Liver (tissue), 9 donors: ENCODE measurements around the gene CENPF. TPM values are rescaled to one million over a fixed set of nuclear protein-coding genes. Genes with fewer than 3 reads are reported as not detected.

ENCODE experiments used
- DNase-seq: peaks from one replicate; pipeline ENCODE4 v3.0.0-alpha.2; 2017; ENCODE audit warnings: low spot score
- H3K27ac ChIP-seq, 2 donors: one replicate each; pipeline ENCODE4 v1.7.0; 2013; ENCODE audit warnings: inconsistent platforms in 2 of 2, low read length in 2 of 2, control low read depth in 1 of 2, low read depth in 1 of 2, mild to moderate bottlenecking in 1 of 2
- H3K27me3 ChIP-seq, 4 donors: one replicate each; pipeline versions ENCODE4 v1.6.1 to v1.7.0; 2013; ENCODE audit warnings: low read length in 3 of 4, inconsistent platforms in 1 of 4, mild to moderate bottlenecking in 1 of 4, moderate library complexity in 1 of 4; ENCODE audit not compliant: control insufficient read depth in 4 of 4, insufficient read depth in 4 of 4
- H3K36me3 ChIP-seq, 4 donors: one replicate each; pipeline versions ENCODE4 v1.6.1 to v1.7.0; 2013; ENCODE audit warnings: low read length in 3 of 4, mild to moderate bottlenecking in 3 of 4, low read depth in 1 of 4, moderate library complexity in 1 of 4; ENCODE audit not compliant: control insufficient read depth in 4 of 4, insufficient read depth in 3 of 4
- H3K4me1 ChIP-seq, 4 donors: one replicate each; pipeline versions ENCODE4 v1.6.1 to v1.7.0; 2013; ENCODE audit warnings: low read length in 3 of 4, mild to moderate bottlenecking in 3 of 4, moderate library complexity in 1 of 4; ENCODE audit not compliant: control insufficient read depth in 4 of 4, insufficient read depth in 4 of 4
- H3K4me3 ChIP-seq, 3 donors: one replicate each; pipeline versions ENCODE4 v1.6.1 to v1.7.0; 2013; ENCODE audit warnings: low read length in 3 of 3, control low read depth in 1 of 3, low read depth in 1 of 3, mild to moderate bottlenecking in 1 of 3
- H3K9ac ChIP-seq, 2 donors: one replicate each; pipeline ENCODE4 v1.7.0; 2013; ENCODE audit warnings: low read length in 2 of 2, mild to moderate bottlenecking in 2 of 2, moderate library complexity in 2 of 2, control low read depth in 1 of 2, low read depth in 1 of 2
- H3K9me3 ChIP-seq, 4 donors: one replicate each; pipeline versions ENCODE4 v1.6.1 to v1.7.0; 2013; ENCODE audit warnings: low read length in 3 of 4; ENCODE audit not compliant: control insufficient read depth in 4 of 4
- ATF3 ChIP-seq: IDR thresholded peaks from 2 replicates; pipeline ENCODE4 v1.6.1; 2016; ENCODE audit warnings: antibody characterized with exemption
- CTCF ChIP-seq: fragments of 150-350 bp; IDR thresholded peaks from 2 replicates; pipeline ENCODE4 v1.5.1; 2017; ENCODE audit warnings: improper control_type of control experiment, low read depth, low read length; ENCODE audit not compliant: missing input control
- EGR1 ChIP-seq, 2 donors: IDR thresholded peaks; 2 replicates each; pipeline ENCODE4 v1.6.1; 2016 to 2018; ENCODE audit warnings: antibody characterized with exemption in 2 of 2, low read depth in 2 of 2
- FOXA1 ChIP-seq: IDR thresholded peaks from 2 replicates; pipeline ENCODE4 v1.6.1; 2016; ENCODE audit warnings: antibody characterized with exemption
- FOXA2 ChIP-seq: IDR thresholded peaks from 2 replicates; pipeline ENCODE4 v1.6.1; 2016; ENCODE audit warnings: antibody characterized with exemption
- GABPA ChIP-seq, 2 donors: IDR thresholded peaks in 1 of 2; conservative IDR thresholded peaks in 1 of 2; 2 replicates each; pipeline ENCODE4 v1.6.1; 2016; ENCODE audit warnings: antibody characterized with exemption in 2 of 2, mild to moderate bottlenecking in 1 of 2, moderate library complexity in 1 of 2
- HNF4G ChIP-seq: IDR thresholded peaks from 2 replicates; pipeline ENCODE4 v1.6.1; 2016; ENCODE audit warnings: antibody characterized with exemption
- JUND ChIP-seq, 2 donors: IDR thresholded peaks; 2 replicates each; pipeline ENCODE4 v1.6.1; 2016; ENCODE audit warnings: antibody characterized with exemption in 2 of 2
- MAX ChIP-seq: IDR thresholded peaks from 2 replicates; pipeline ENCODE4 v1.6.1; 2016; ENCODE audit warnings: antibody characterized with exemption
- NR2F2 ChIP-seq: IDR thresholded peaks from 2 replicates; pipeline ENCODE4 v1.6.1; 2016; ENCODE audit warnings: antibody characterized with exemption
- RAD21 ChIP-seq, 2 donors: IDR thresholded peaks; 2 replicates each; pipeline ENCODE4 v1.6.1; 2016; ENCODE audit warnings: antibody characterized with exemption in 2 of 2, mild to moderate bottlenecking in 2 of 2
- REST ChIP-seq: IDR thresholded peaks from 2 replicates; pipeline ENCODE4 v1.6.1; 2016; ENCODE audit warnings: antibody characterized with exemption, mild to moderate bottlenecking
- RXRA ChIP-seq, 2 donors: IDR thresholded peaks; 2 replicates each; pipeline ENCODE4 v1.6.1; 2017 to 2018; ENCODE audit warnings: antibody characterized with exemption in 2 of 2, mild to moderate bottlenecking in 1 of 2
- SP1 ChIP-seq: IDR thresholded peaks from 2 replicates; pipeline ENCODE4 v1.6.1; 2018; ENCODE audit warnings: antibody characterized with exemption, mild to moderate bottlenecking
- TAF1 ChIP-seq: conservative IDR thresholded peaks from 2 replicates; pipeline ENCODE4 v1.6.1; 2016; ENCODE audit warnings: antibody characterized with exemption, mild to moderate bottlenecking
- YY1 ChIP-seq: IDR thresholded peaks from 2 replicates; pipeline ENCODE4 v1.6.1; 2016; ENCODE audit warnings: antibody characterized with exemption, mild to moderate bottlenecking
- ZBTB33 ChIP-seq: IDR thresholded peaks from 2 replicates; pipeline ENCODE4 v1.6.1; 2016; ENCODE audit warnings: antibody characterized with exemption
- WGBS: extraction: QIAGEN DNeasy Blood & Tissue Kit; methylation state at CpG from one replicate; pipeline ENCODE4 v1.1.7; 2013; 5-methylcytosine and 5-hydroxymethylcytosine counted together
- polyA plus RNA-seq, 2 donors: library from polyadenylated mRNA; stranded (reverse) in 1 of 2; unstranded in 1 of 2; fragments of 200-250 nt in 1 of 2; fragments of >200 nt in 1 of 2; fragmentation: Nextera tagmentation in 1 of 2; extraction: Ambion mirVana in 1 of 2; gene quantifications; one replicate each; pipeline versions ENCODE4 v1.2.1 to v1.2.3, GENCODE V29; 2013 to 2015
- total RNA-seq, 2 donors: library from RNA; depleted of rRNA; stranded (reverse); fragments of >200 nt; gene quantifications; one replicate each; pipeline ENCODE4 v1.2.3, GENCODE V29; 2014
- donor health status: healthy.
- donor health status: healthy.
- donor health status: healthy.
- donor health status: healthy.
- donor health status: healthy.

The CENPF gene
- total and polyA plus RNA-seq, 4 donors, result 0.08 to 47.3 (median 1.5) TPM

- Histone ChIP-seq H3K9ac (no peak overlapping the region), H3K27me3 (peaks cover 0 to 2% (median 0%) of the 10 kb centered on the region in 4 donors), H3K4me3 (no peak overlapping the region), H3K36me3 (no peaks in the 10 kb centered on the region), H3K4me1 (no peaks in the 10 kb centered on the region), H3K9me3 (no peaks in the 10 kb centered on the region), H3K27ac (no peak overlapping the region)
- DNase-seq, result no peak
- WGBS, result 60% methylated on average over 4 of the region's 4 CpGs
- no peak for TF ChIP-seq NR2F2
- TF ChIP-seq CTCF, result no peak
- TF ChIP-seq GABPA (IDR thresholded peaks at IDR 0.05 in 1 of 2, conservative IDR thresholded peaks at IDR 0.05 in 1 of 2), result no peak
- TF ChIP-seq ATF3, result no peak
Observed at GRCh38 chr1:214694769-214695168, 91.8 kb downstream of the CENPF start.

GRCh38 chr1:214698559-214698958 lies 95.6 kb downstream of the CENPF start:
- no peak overlapping the region for H3K27ac ChIP-seq
- whole genome bisulfite sequencing, result 78% methylated on average over 1 of the region's 1 CpG
- no peak for DNase-seq
- H3K27me3 ChIP-seq, result peaks cover 0 to 2% (median 0%) of the 10 kb centered on the region in 4 donors
- H3K9ac ChIP-seq, result no peak overlapping the region
- H3K4me1 ChIP-seq, result no peaks in the 10 kb centered on the region
- no peak overlapping the region for H3K4me3 ChIP-seq
- no peaks in the 10 kb centered on the region for H3K9me3 ChIP-seq
- no peaks in the 10 kb centered on the region for H3K36me3 ChIP-seq
- TF ChIP-seq RAD21 (IDR thresholded peaks at IDR 0.05) (no peak), NR2F2 (no peak), TAF1 (no peak), EGR1 (IDR thresholded peaks at IDR 0.05; ENCODE audit: low read depth in 2 of 2) (no peak), FOXA2 (no peak), JUND (IDR thresholded peaks at IDR 0.05) (no peak), SP1 (no peak), ZBTB33 (no peak), YY1 (no peak), FOXA1 (no peak), ATF3 (no peak), HNF4G (no peak), MAX (no peak), RXRA (IDR thresholded peaks at IDR 0.05) (no peak), REST (no peak)
